Right ventricle myocardium superior (tissue), 1 donor: ENCODE results near the gene GLG1. TPM values are rescaled to one million over a fixed set of nuclear protein-coding genes. Genes with fewer than 3 reads are reported as not detected.
A peak's percentile ranks its signal among the peaks of the same experiment; 100 is the strongest.
"Not testable (repeated sequence)": the region's sequence is repeated elsewhere in the genome, so short reads cannot be mapped to it uniquely, and the experiment has no call there.

Experiments used
- ATAC-seq: fragments of 200-7000 bp; cut with Tn5 transposase; one replicate; pipeline ENCODE4 v1.9.1; 2020; ENCODE audit warnings: mild to moderate bottlenecking; ENCODE audit not compliant: poor library complexity
- DNase-seq: peaks from one replicate; pipeline ENCODE4 v3.0.0-alpha.2; 2020
- intact Hi-C: fragments of 100-400 bp; cut with DNase I; formaldehyde crosslinking; loops from one replicate; pipeline ENCODE4 v1.11.2; 2022
- total RNA-seq: library from RNA; stranded (reverse); fragmentation: NEBNext Ultra II Directional; extraction: Animal tissue kit (Norgen Biotek cat#: 25700); gene quantifications from one replicate; pipeline ENCODE4 v1.2.1, GENCODE V29; 2021
- donor health status: DM: no; HTN: yes; CAD: no; lungs with severe emphysema.

The GLG1 gene
- total RNA-seq, 1 donor from 2014 or later, result 62.4 TPM

- intact Hi-C loops, result no loop called here
- ATAC-seq (no peak), DNase-seq (no peak)
Observed at GRCh38 chr16:74557275-74557674, 49.6 kb downstream of the GLG1 start.

- ATAC-seq (no peak), DNase-seq (no peak)
- intact Hi-C loops, result no loop called here
Observed at GRCh38 chr16:74556375-74556922, 50.5 kb downstream of the GLG1 start.

GRCh38 chr16:74552357-74552756 is 54.6 kb downstream of the GLG1 start:
- ATAC-seq, DNase-seq, intact Hi-C loops: not testable (repeated sequence)

GRCh38 chr16:74550227-74551019 is 56.5 kb downstream of the GLG1 start:
- intact Hi-C loops, DNase-seq: not testable (repeated sequence)
- peak; percentile 69 for ATAC-seq

GRCh38 chr16:74546112-74546511 is 60.8 kb downstream of the GLG1 start:
- ATAC-seq, DNase-seq, intact Hi-C loops: not testable (repeated sequence)

DNA sequence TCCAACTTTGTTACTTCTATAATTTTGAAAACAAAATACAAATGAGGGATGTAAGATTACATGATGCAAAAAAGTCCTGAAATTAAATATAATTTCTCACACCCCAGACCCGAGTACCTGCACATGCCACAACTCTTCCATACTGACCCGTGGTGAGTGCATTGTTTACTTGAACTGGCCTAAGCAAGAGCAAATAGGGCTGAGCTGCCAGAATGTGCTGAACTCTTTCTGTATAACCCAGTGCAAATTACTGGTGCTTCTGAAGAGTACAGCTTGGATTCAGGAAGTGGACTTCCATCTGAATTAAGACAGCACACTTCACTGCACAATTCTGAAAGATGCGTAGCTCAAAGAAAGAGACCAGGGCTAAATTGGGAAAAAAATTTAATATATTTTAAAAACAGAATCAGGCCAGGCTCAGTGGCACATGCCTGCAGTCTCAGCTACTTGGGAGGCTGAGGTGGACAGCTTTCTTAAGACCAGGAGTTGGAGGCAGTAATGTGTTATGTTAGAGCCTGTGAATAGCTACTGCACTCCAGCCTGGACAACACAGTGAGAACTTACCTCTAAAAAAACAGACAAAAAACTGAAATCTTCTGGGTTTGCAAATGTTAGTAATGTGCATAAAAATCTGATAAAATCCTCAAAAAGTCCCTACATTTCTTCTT is 63.9 kb downstream of the GLG1 start:
- DNase-seq, intact Hi-C loops, ATAC-seq: not testable (repeated sequence)

- DNase-seq, intact Hi-C loops: not testable (repeated sequence)
- peak; percentile 75 for ATAC-seq
Observed at GRCh38 chr16:74540663-74541062, 66.3 kb downstream of the GLG1 start.

DNA sequence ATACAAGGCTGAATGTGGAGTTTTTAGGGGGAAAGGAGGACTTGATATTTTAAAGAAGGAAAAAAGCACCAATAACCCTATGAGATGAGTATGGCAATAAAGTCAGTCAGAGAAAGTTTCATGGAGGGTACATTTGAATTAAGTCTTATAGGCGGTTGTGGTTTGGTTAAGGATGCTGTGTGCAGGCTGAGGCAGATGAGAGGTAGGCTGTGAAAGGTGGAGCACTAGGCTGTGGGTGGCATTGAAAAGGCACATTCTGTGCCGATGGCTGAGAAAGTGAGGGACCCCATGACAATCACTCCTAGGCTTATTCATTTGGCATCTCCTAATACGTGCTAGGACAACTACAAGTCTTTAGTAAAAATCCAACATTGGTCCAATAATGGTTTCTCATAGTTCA is 68.1 kb downstream of the GLG1 start:
- DNase-seq, intact Hi-C loops: not testable (repeated sequence)

DNA sequence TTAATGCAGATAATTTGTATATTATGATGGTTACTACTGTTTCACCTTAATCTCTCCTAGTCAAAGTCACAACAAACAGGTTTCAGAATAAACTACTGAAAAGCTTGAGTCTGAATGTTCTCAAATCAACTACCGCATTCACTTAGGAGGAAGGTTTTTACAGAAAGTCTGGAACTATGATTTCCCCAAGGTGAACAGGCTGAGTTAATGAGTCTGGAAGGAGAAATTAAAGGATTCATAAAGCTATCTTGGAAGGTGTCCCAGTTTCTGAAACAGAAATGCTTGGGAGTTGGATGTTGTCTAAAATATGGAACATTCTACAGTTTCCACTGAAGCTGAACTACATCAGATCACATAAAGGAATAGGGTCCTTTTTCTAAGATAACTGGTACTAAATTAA is 69.2 kb downstream of the GLG1 start:
- intact Hi-C loops, ATAC-seq, DNase-seq: not testable (repeated sequence)

More for the DNA sequence above, 68.1 kb downstream of the GLG1 start:
- not testable (repeated sequence) for ATAC-seq

- DNase-seq, ATAC-seq, intact Hi-C loops: not testable (repeated sequence)
Observed at GRCh38 chr16:74534650-74535049, 72.3 kb downstream of the GLG1 start.

DNA sequence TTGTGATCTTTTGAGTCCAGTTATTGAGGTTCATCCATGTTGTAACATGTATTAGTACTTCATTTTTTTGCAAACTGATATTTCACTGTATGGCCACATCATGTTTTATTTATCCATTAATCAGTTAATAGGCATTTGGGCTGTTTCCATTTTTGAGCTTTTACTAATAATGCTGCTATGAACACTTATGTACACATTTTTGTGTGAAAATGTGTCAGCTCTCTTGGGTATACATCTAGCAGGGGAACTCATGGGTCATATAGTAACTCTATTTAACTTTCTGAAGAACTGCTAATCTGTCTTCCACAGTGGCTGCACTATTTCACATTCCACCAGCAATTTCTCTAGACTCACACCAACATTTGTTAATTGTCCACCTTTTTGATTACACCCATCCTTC is 82.0 kb downstream of the GLG1 start:
- DNase-seq, result no peak
- intact Hi-C loops, result no loop called here
- no peak for ATAC-seq

- intact Hi-C loops, result no loop called here
- DNase-seq (no peak), ATAC-seq (no peak)
Observed at GRCh38 chr16:74524117-74524516, 82.8 kb downstream of the GLG1 start.

- DNase-seq, ATAC-seq, intact Hi-C loops: not testable (repeated sequence)
Observed at GRCh38 chr16:74523706-74524105, 83.2 kb downstream of the GLG1 start.

DNA sequence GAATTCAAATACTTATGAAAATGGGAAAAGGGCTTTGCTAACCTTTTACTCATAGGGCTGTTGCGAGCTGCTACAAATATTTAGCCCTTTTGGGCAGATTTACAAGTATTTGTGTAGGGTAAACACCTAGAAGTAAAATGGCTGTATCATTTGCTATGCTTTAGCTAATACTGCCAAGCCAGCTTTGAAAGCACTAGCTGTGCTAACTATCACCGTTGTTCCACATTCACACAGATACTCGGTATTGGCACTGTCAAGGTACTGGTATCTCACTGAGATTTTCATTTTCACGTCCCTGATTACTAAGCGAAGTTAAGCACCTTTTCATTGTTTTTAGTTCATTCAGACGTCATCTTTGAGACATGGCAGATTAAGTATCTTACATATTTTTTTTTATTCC is 84.8 kb downstream of the GLG1 start:
- DNase-seq, result no peak
- intact Hi-C loops, result no loop called here
- ATAC-seq, result peak; percentile 87

DNA sequence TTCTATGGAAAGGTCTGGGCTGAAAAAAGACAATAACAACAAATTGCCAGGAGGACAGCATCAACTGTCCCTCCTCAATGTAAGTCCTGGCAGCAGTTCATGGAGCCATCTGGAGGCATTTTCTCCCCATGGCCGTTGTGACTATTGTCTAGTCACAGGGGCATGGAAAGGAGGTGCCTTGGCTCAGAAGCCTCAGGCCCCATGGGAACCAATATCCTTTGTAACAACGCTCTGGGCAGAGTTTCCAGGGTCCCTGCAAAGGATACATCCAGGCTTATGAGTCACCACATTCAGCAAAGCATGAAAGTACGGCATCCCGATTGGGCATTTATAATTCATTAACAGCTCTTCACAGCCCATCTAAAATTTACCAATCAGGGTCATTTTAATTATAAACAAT is 85.2 kb downstream of the GLG1 start:
- DNase-seq (no peak), ATAC-seq (peak; percentile 62)
- intact Hi-C loops, result no loop called here

DNA sequence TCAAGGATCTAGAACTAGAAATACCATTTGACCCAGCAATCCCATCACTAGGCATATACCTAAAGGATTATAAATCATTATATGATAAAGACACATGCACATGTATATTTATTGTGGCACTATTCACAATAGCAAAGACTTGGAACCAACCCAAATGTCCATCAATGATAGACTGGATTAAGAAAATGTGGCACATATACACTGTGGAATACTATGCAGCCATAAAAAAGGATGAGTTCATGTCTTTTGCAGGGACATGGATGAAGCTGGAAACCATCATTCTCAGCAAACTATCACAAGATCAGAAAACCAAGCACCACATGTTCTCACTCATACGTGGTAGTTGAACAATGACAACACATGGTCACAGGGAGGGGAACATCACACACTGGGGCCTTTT is 88.0 kb downstream of the GLG1 start:
- ATAC-seq, DNase-seq, intact Hi-C loops: not testable (repeated sequence)

DNA sequence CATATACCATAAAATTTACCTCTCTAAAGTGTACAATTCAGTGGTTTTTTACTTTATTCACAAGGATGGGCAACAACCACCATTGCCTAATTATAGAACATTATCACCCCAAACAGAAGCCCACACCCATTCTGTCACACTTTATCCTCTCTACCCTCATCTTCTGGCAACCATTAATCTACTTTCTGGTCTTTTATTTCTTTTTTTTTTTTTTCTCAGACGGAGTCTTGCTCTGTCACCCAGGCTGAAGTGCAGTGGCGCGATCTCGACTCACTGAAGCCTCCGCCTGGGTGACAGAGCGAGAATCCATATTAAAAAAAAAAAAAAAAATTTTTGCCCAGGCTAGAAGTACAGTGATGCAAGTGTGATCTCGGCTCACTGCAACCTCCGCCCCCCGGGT is 95.0 kb downstream of the GLG1 start:
- DNase-seq (no peak), ATAC-seq (no peak)
- intact Hi-C loops, result no loop called here

- intact Hi-C loops, result no loop called here
- ATAC-seq (no peak), DNase-seq (no peak)
Observed at GRCh38 chr16:74505011-74505410, 101.9 kb downstream of the GLG1 start.

GRCh38 chr16:74503412-74503811 is 103.5 kb downstream of the GLG1 start:
- no peak for ATAC-seq
- DNase-seq, result no peak
- intact Hi-C loops, result no loop called here
